Measurements from ENCODE around the gene MFSD12.
"Not testable (repeated sequence)": the region's sequence is repeated elsewhere in the genome, so short reads cannot be mapped to it uniquely, and the experiment has no call there.

The MFSD12 gene

GRCh38 chr19:3536429-3537100, 20.8 kb downstream of the MFSD12 start:
- DNase-seq, result no peak

GRCh38 chr19:3535981-3536380, 21.4 kb downstream of the MFSD12 start:
- DNase-seq, result no peak

- no peak for DNase-seq
Measured at GRCh38 chr19:3535563-3535965, 21.8 kb downstream of the MFSD12 start.

GRCh38 chr19:3535235-3535535, 22.2 kb downstream of the MFSD12 start:
- DNase-seq, result no peak

- DNase-seq, result no peak
Measured at GRCh38 chr19:3534375-3535234, 22.8 kb downstream of the MFSD12 start.

GRCh38 chr19:3533563-3534216, 23.7 kb downstream of the MFSD12 start:
- no peak for DNase-seq

- DNase-seq, result no peak
Measured at GRCh38 chr19:3533033-3533432, 24.4 kb downstream of the MFSD12 start.

- DNase-seq, result no peak
Measured at GRCh38 chr19:3532154-3532786, 25.1 kb downstream of the MFSD12 start.

GRCh38 chr19:3531716-3532115, 25.7 kb downstream of the MFSD12 start:
- no peak for DNase-seq

- no peak for DNase-seq
Measured at GRCh38 chr19:3530389-3530788, 27.0 kb downstream of the MFSD12 start.

- DNase-seq, result not testable (repeated sequence)
Measured at GRCh38 chr19:3529299-3529698, 28.1 kb downstream of the MFSD12 start.

- DNase-seq, result no peak
Measured at GRCh38 chr19:3528539-3529211, 28.7 kb downstream of the MFSD12 start.

GRCh38 chr19:3528080-3528479, 29.3 kb downstream of the MFSD12 start:
- no peak for DNase-seq

- DNase-seq, result no peak
Measured at GRCh38 chr19:3527238-3527910, 30.0 kb downstream of the MFSD12 start.

GRCh38 chr19:3526507-3527237, 30.7 kb downstream of the MFSD12 start:
- no peak for DNase-seq

- no peak for DNase-seq
Measured at GRCh38 chr19:3524904-3525451, 32.4 kb downstream of the MFSD12 start.

- DNase-seq, result no peak
Measured at GRCh38 chr19:3524078-3524842, 33.1 kb downstream of the MFSD12 start.

GRCh38 chr19:3523361-3524077, 33.9 kb downstream of the MFSD12 start:
- DNase-seq, result no peak

GRCh38 chr19:3522421-3523360, 34.7 kb downstream of the MFSD12 start:
- no peak for DNase-seq

Data from NCI-H1092 (cell line).